H1 (cell line): ENCODE results near the gene ZCRB1. TPM values are rescaled to one million over a fixed set of nuclear protein-coding genes. Genes with fewer than 3 reads are reported as not detected.

Experiments
- CTCF ChIA-PET: fragments of 300-600 bp; sonication (Branson Sonifier 250); formaldehyde crosslinking; loops from one replicate; lab custom pipeline; 2021; ENCODE audit not compliant: partially characterized antibody; lab: Charles Lee
- POLR2A ChIA-PET: fragments of 300-600 bp; sonication (Branson Sonifier 250); formaldehyde crosslinking; loops from one replicate; lab custom pipeline; 2021; ENCODE audit warnings: inconsistent platforms; ENCODE audit not compliant: partially characterized antibody; lab: Charles Lee
- DNase-seq, 2 experiments: peaks; one replicate each; pipeline versions ENCODE4 v3.0.0 to v3.0.0-alpha.2; 2010 to 2022; ENCODE audit warnings: low spot score in 2 of 2, low read depth in 1 of 2, mixed read lengths in 1 of 2
- FAIRE-seq: peaks from 2 replicates; lab custom pipeline; 2011; peaks lifted over from hg19 to GRCh38; lab: Jason Lieb, UNC
- H2AFZ ChIP-seq: 2 replicates; pipeline ENCODE4 v1.8.1; 2012; ENCODE audit warnings: low read length, inconsistent platforms
- H2AK5ac ChIP-seq: 2 replicates; pipeline ENCODE4 v1.6.1; 2013; ENCODE audit warnings: low read depth, low read length
- H2BK120ac ChIP-seq: replicated peaks from 2 replicates; pipeline ENCODE3; 2013; ENCODE audit warnings: low read depth, low read length, inconsistent platforms
- H2BK12ac ChIP-seq: 2 replicates; pipeline ENCODE4 v1.6.1; 2013; ENCODE audit warnings: low read depth, low read length
- H2BK15ac ChIP-seq: 2 replicates; pipeline ENCODE4 v1.6.1; 2013; ENCODE audit warnings: low read length
- H2BK20ac ChIP-seq: 2 replicates; pipeline ENCODE4 v1.6.1; 2013; ENCODE audit warnings: low read length
- H2BK5ac ChIP-seq: 2 replicates; pipeline ENCODE4 v1.6.1; 2013; ENCODE audit warnings: low read depth, low read length
- H3K14ac ChIP-seq: 2 replicates; pipeline ENCODE4 v1.6.1; 2013; ENCODE audit warnings: inconsistent platforms; ENCODE audit not compliant: insufficient read length
- H3K18ac ChIP-seq: 2 replicates; pipeline ENCODE4 v1.6.1; 2013; ENCODE audit warnings: low read length; ENCODE audit errors: extremely low read depth
- H3K23ac ChIP-seq: 2 replicates; pipeline ENCODE4 v1.6.1; 2013; ENCODE audit warnings: inconsistent platforms; ENCODE audit not compliant: insufficient read length
- H3K23me2 ChIP-seq: 2 replicates; pipeline ENCODE4 v1.6.1; 2013; ENCODE audit warnings: low read depth, low read length
- H3K27ac ChIP-seq: 2 replicates; pipeline ENCODE4 v1.6.1; 2011; ENCODE audit warnings: low read depth, low read length, inconsistent platforms
- H3K27me3 ChIP-seq, 4 experiments: replicated peaks in 1 of 4; 1 replicate in 1 of 4; 2 replicates in 3 of 4; pipeline versions ENCODE4 v1.6.1 to v1.8.1; 2011 to 2013; ENCODE audit warnings: low read length in 3 of 4, mild to moderate bottlenecking in 3 of 4, inconsistent platforms in 2 of 4, mixed read lengths in 2 of 4, moderate library complexity in 1 of 4; ENCODE audit not compliant: control insufficient read depth in 3 of 4, insufficient read depth in 3 of 4; ENCODE audit errors: extremely low read depth in 1 of 4
- H3K36me3 ChIP-seq, 4 experiments: 2 replicates each; pipeline versions ENCODE4 v1.6.1 to v1.8.1; 2011 to 2013; ENCODE audit warnings: mild to moderate bottlenecking in 4 of 4, low read length in 3 of 4, moderate library complexity in 2 of 4, control low read depth in 1 of 4, inconsistent platforms in 1 of 4; ENCODE audit not compliant: insufficient read depth in 4 of 4, control insufficient read depth in 2 of 4
- H3K4ac ChIP-seq: replicated peaks from 2 replicates; pipeline ENCODE3; 2013; ENCODE audit warnings: low read length, low read depth, mixed read lengths, inconsistent platforms; ENCODE audit not compliant: insufficient read length
- H3K4me1 ChIP-seq, 4 experiments: replicated peaks in 1 of 4; 1 replicate in 1 of 4; 2 replicates in 3 of 4; pipeline versions ENCODE4 v1.6.1 to v1.8.1; 2011 to 2013; ENCODE audit warnings: low read length in 3 of 4, inconsistent platforms in 2 of 4, mixed read lengths in 1 of 4; ENCODE audit not compliant: insufficient read depth in 4 of 4, control insufficient read depth in 3 of 4
- H3K4me2 ChIP-seq, 2 experiments: 2 replicates each; pipeline versions ENCODE4 v1.6.1 to v1.8.1; 2011 to 2013; ENCODE audit warnings: low read depth in 2 of 2, low read length in 2 of 2, control low read depth in 1 of 2, inconsistent platforms in 1 of 2, mild to moderate bottlenecking in 1 of 2; ENCODE audit not compliant: insufficient read depth in 1 of 2
- H3K4me3 ChIP-seq, 4 experiments: fragments of 200-600, 300-600 bp in 1 of 4; sonication (generic), shearing (Covaris generic), sonication (Bioruptor Twin) in 1 of 4; 2 replicates each; pipeline versions ENCODE4 v1.5.1 to v1.8.1; 2011 to 2016; ENCODE audit warnings: low read length in 4 of 4, low read depth in 3 of 4, control low read depth in 2 of 4, inconsistent platforms in 2 of 4, mild to moderate bottlenecking in 2 of 4, mixed read lengths in 1 of 4, moderate library complexity in 1 of 4; ENCODE audit not compliant: insufficient read depth in 2 of 4; ENCODE audit errors: extremely low read depth in 1 of 4
- H3K56ac ChIP-seq: replicated peaks from 2 replicates; pipeline ENCODE3; 2013; ENCODE audit warnings: low read depth, mild to moderate bottlenecking, mixed read lengths, low read length, inconsistent platforms; ENCODE audit not compliant: insufficient read length
- H3K79me1 ChIP-seq: 2 replicates; pipeline ENCODE4 v1.6.1; 2013; ENCODE audit warnings: low read depth, low read length, control low read depth
- H3K79me2 ChIP-seq, 2 experiments: 2 replicates each; pipeline versions ENCODE4 v1.6.1 to v1.8.1; 2012 to 2013; ENCODE audit warnings: low read length in 2 of 2, mild to moderate bottlenecking in 2 of 2, inconsistent platforms in 1 of 2; ENCODE audit not compliant: insufficient read depth in 2 of 2, control insufficient read depth in 1 of 2
- H3K9ac ChIP-seq, 4 experiments: replicated peaks in 1 of 4; 1 replicate in 1 of 4; 2 replicates in 3 of 4; pipeline versions ENCODE4 v1.6.1 to v1.8.1; 2011 to 2013; ENCODE audit warnings: low read depth in 3 of 4, low read length in 3 of 4, control low read depth in 2 of 4, mild to moderate bottlenecking in 2 of 4, moderate library complexity in 2 of 4, inconsistent platforms in 1 of 4; ENCODE audit errors: extremely low read depth in 1 of 4
- H3K9me3 ChIP-seq, 2 experiments: 2 replicates each; pipeline versions ENCODE4 v1.6.1 to v1.8.1; 2012 to 2013; ENCODE audit warnings: mild to moderate bottlenecking in 2 of 2, moderate library complexity in 2 of 2, control low read depth in 1 of 2, inconsistent platforms in 1 of 2, low read depth in 1 of 2, low read length in 1 of 2, mixed read lengths in 1 of 2; ENCODE audit not compliant: insufficient read depth in 2 of 2
- H4K20me1 ChIP-seq, 2 experiments: replicated peaks in 1 of 2; 2 replicates each; pipeline versions ENCODE3 to v1.8.1; 2011 to 2013; ENCODE audit warnings: inconsistent platforms in 2 of 2, low read length in 2 of 2, mild to moderate bottlenecking in 1 of 2; ENCODE audit not compliant: insufficient read depth in 2 of 2, control insufficient read depth in 1 of 2
- H4K5ac ChIP-seq: 2 replicates; pipeline ENCODE4 v1.6.1; 2013; ENCODE audit warnings: low read length, low read depth, mixed read lengths, inconsistent platforms; ENCODE audit not compliant: insufficient read length
- H4K8ac ChIP-seq: 2 replicates; pipeline ENCODE4 v1.8.0; 2013; ENCODE audit warnings: mild to moderate bottlenecking, moderate library complexity, low read length, inconsistent platforms; ENCODE audit not compliant: insufficient read depth; ENCODE audit errors: extremely low read depth
- H4K91ac ChIP-seq: replicated peaks from 2 replicates; pipeline ENCODE3; 2013; ENCODE audit warnings: low read length, mixed read lengths, inconsistent platforms; ENCODE audit not compliant: insufficient read length
- CEBPB ChIP-seq: IDR thresholded peaks from 2 replicates; pipeline ENCODE4 v1.6.1; 2012; ENCODE audit warnings: low read depth, low read length
- CREB1 ChIP-seq: IDR thresholded peaks from 2 replicates; pipeline ENCODE4 v1.6.1; 2012; ENCODE audit warnings: inconsistent platforms
- GABPA ChIP-seq: IDR thresholded peaks from 2 replicates; pipeline ENCODE4 v1.6.1; 2011; ENCODE audit warnings: mild to moderate bottlenecking, low read length, moderate library complexity, borderline replicate concordance; ENCODE audit not compliant: insufficient read depth
- SIRT6 ChIP-seq: IDR thresholded peaks from one replicate; pipeline ENCODE4 v1.7.1; 2012; ENCODE audit warnings: low read length, inconsistent platforms
- SP2 ChIP-seq: IDR thresholded peaks from 2 replicates; pipeline ENCODE4 v1.6.1; 2012; ENCODE audit warnings: mild to moderate bottlenecking, low read length, inconsistent platforms
- SP4 ChIP-seq: IDR thresholded peaks from 2 replicates; pipeline ENCODE4 v1.6.1; 2012; ENCODE audit warnings: low read length, inconsistent platforms
- SRF ChIP-seq: IDR thresholded peaks from 2 replicates; pipeline ENCODE4 v1.6.1; 2011; ENCODE audit warnings: mild to moderate bottlenecking, low read depth, low read length, moderate library complexity
- ZNF274 ChIP-seq: IDR thresholded peaks from 2 replicates; pipeline ENCODE4 v1.7.0; 2012; ENCODE audit warnings: low read length, borderline replicate concordance; ENCODE audit errors: extremely low read depth
- WGBS, 2 experiments: shearing (Covaris generic) in 1 of 2; methylation state at CpG; one replicate each; pipeline versions ENCODE4 v1.1.6 to v1.1.7; 2013 to 2015; ENCODE audit warnings: low lambda C conversion rate in 2 of 2, mixed read lengths in 2 of 2, inconsistent platforms in 1 of 2, low coverage in 1 of 2, missing lambda C conversion rate in 1 of 2; ENCODE audit not compliant: insufficient replicate concordance in 2 of 2, insufficient coverage in 1 of 2, insufficient read length in 1 of 2; ENCODE audit errors: extremely low coverage in 1 of 2, missing lambda C conversion rate in 1 of 2; 5-methylcytosine and 5-hydroxymethylcytosine counted together
- polyA plus RNA-seq, 7 experiments: library from polyadenylated mRNA; depleted of rRNA in 3 of 7; stranded (reverse) in 5 of 7; unstranded in 2 of 7; fragments of >200 nt in 5 of 7; fragments of 200-250 nt in 2 of 7; gene quantifications; 1 replicate in 5 of 7; 2 replicates in 1 of 7; 4 replicates in 1 of 7; pipeline versions ENCODE4 v1.2.1 to v1.2.3, GENCODE V29; 2011 to 2013; ENCODE audit warnings: missing spikeins in 2 of 7, mixed read lengths in 2 of 7
- total RNA-seq: library from RNA; stranded (reverse); fragmentation: NEBNext Ultra II Directional; extraction: Animal tissue kit (Norgen Biotek cat#: 25700); gene quantifications from 2 replicates; pipeline ENCODE4 v1.2.1, GENCODE V29; 2021

The ZCRB1 gene
- total and polyA plus RNA-seq, 2 of the 8 experiments (the other 6 are each of a cell fraction or from before 2014, with no cell fraction given) = 22.0 to 52.5 TPM

GRCh38 chr12:42346403-42347002 is 20.6 kb upstream of the ZCRB1 start:
- H3K79me1 ChIP-seq = peaks cover 3% of the 10 kb centered on the region; the same call in 1 of the 2 replicates
- H2BK5ac ChIP-seq = no peak overlapping the region
- DNase-seq (no peak), FAIRE-seq (no peak)
- ChIA-PET POLR2A (no interaction called here), CTCF (interaction anchor here (0.6 to 1.6 kb wide), 3 partner anchors 13 to 26 kb away, joined by 3 to 4 read pairs (median 3); no protein-coding TSS in a partner anchor)
- no peak for TF ChIP-seq SP2
- no peak for TF ChIP-seq CREB1
- TF ChIP-seq SRF = no peak
- TF ChIP-seq SIRT6 = no peak
- TF ChIP-seq SP4 = no peak
- TF ChIP-seq GABPA = no peak
- no peak for TF ChIP-seq CEBPB
- TF ChIP-seq ZNF274 = no peak
- H3K23ac ChIP-seq = no peak overlapping the region
- no peak overlapping the region for H4K5ac ChIP-seq
- WGBS, 2 experiments = 90% methylated on average over 1 of the region's 1 CpG; no CpG with 5 or more reads in 1 of the 2 experiments
- H2BK120ac ChIP-seq = no peak overlapping the region
- no peak overlapping the region for H3K14ac ChIP-seq
- H2BK15ac ChIP-seq = no peak overlapping the region
- H3K4me3 ChIP-seq = no peak overlapping the region
- H4K91ac ChIP-seq = no peak overlapping the region
- peaks cover 0 to 2% of the 10 kb centered on the region in 2 experiments for H4K20me1 ChIP-seq
- no peak overlapping the region for H2AK5ac ChIP-seq
- no peak overlapping the region for H3K9ac ChIP-seq
- no peak overlapping the region for H3K27ac ChIP-seq
- H3K4ac ChIP-seq = no peak overlapping the region
- no peaks in the 10 kb centered on the region for H3K27me3 ChIP-seq
- H3K56ac ChIP-seq = no peak overlapping the region
- peaks cover 4 to 12% of the 10 kb centered on the region in 2 experiments; a peak in 1 of 4 replicates for H3K9me3 ChIP-seq
- H4K8ac ChIP-seq = no peak overlapping the region
- H2AFZ ChIP-seq = no peak overlapping the region
- no peaks in the 10 kb centered on the region for H3K4me1 ChIP-seq
- no peak overlapping the region for H2BK12ac ChIP-seq
- H3K23me2 ChIP-seq = no peaks in the 10 kb centered on the region
- peaks cover 0 to 8% (median under 1%) of the 10 kb centered on the region in 4 experiments; a peak in 3 of 8 replicates for H3K36me3 ChIP-seq
- no peak overlapping the region for H2BK20ac ChIP-seq
- H3K4me2 ChIP-seq = no peak overlapping the region
- peaks cover 0 to 71% of the 10 kb centered on the region in 2 experiments; a peak in 2 of 4 replicates for H3K79me2 ChIP-seq
- H3K18ac ChIP-seq = no peak overlapping the region
